Measurements from ENCODE around the gene SYT8.

SYT8 gene

GRCh38 chr11:1815751-1816150 lies 19.0 kb upstream of the SYT8 start:
- no peak for DNase-seq (ENCODE audit: extremely low spot score)
- ChIA-PET CTCF (no interaction called here), POLR2A (no interaction called here)
- TF ChIP-seq HDGF (IDR thresholded peaks at IDR 0.05; ENCODE audit: borderline replicate concordance) (no peak), NFRKB (IDR thresholded peaks at IDR 0.05) (no peak)

DNA sequence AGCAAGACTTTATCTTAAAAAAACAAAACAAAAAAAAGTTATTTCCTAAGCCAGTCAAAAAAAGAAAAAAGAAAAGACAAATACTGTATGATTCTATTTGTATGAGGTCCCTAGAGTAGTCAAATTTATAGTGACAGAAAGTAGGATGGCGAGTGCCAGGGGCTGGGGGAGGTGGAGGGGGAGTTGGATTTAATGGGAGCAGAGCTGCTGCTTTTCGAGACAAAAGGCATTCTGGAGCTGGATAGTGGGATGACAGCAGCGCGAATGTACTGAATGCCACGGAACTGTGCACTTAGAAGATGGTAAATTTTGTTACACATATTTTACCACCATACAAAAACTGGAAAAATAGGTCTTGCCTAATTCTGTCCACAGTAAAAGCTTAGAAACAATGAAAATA lies 17.8 kb upstream of the SYT8 start:
- POLR2A ChIA-PET: no interaction called here
- DNase-seq (ENCODE audit: extremely low spot score): no peak
- CTCF ChIA-PET: interaction anchor here (0.8 to 1.4 kb wide), 2 partner anchors 16 to 111 kb away, joined by 3 read pairs; no protein-coding TSS in a partner anchor
- TF ChIP-seq FOXA1 (IDR thresholded peaks at IDR 0.05): no peak
- TF ChIP-seq FOXK2 (IDR thresholded peaks at IDR 0.05): no peak
- TF ChIP-seq ELF4 (IDR thresholded peaks at IDR 0.05): no peak
- no peak for TF ChIP-seq SUZ12 (IDR thresholded peaks at IDR 0.05)
- TF ChIP-seq L3MBTL2 (conservative IDR thresholded peaks at IDR 0.05): no peak

- ChIA-PET POLR2A (no interaction called here), CTCF (interaction anchor here (0.8 to 1.4 kb wide), 2 partner anchors 15 to 111 kb away, joined by 3 read pairs; no protein-coding TSS in a partner anchor)
- TF ChIP-seq FOXK2 (IDR thresholded peaks at IDR 0.05) (no peak), FOXM1 (IDR thresholded peaks at IDR 0.05; ENCODE audit: borderline replicate concordance) (no peak), ARNT (IDR thresholded peaks at IDR 0.05) (no peak), FOXA1 (IDR thresholded peaks at IDR 0.05) (no peak), HDGF (IDR thresholded peaks at IDR 0.05; ENCODE audit: borderline replicate concordance) (no peak), BHLHE40 (IDR thresholded peaks at IDR 0.05; ENCODE audit: borderline replicate concordance) (no peak), L3MBTL2 (conservative IDR thresholded peaks at IDR 0.05) (no peak), SUZ12 (IDR thresholded peaks at IDR 0.05) (no peak), SP1 (IDR thresholded peaks at IDR 0.05) (no peak), CTBP1 (IDR thresholded peaks at IDR 0.05; ENCODE audit: borderline replicate concordance) (no peak), ELF4 (IDR thresholded peaks at IDR 0.05) (no peak), ZNF384 (IDR thresholded peaks at IDR 0.05) (no peak), LEF1 (IDR thresholded peaks at IDR 0.05; ENCODE audit: borderline replicate concordance) (no peak), PKNOX1 (IDR thresholded peaks at IDR 0.05) (no peak)
- no peak for DNase-seq (ENCODE audit: extremely low spot score)
These were observed 17.3 kb upstream of the SYT8 start for GRCh38 chr11:1817511-1817910.

- ChIA-PET POLR2A (no interaction called here), CTCF (no interaction called here)
- no peak for DNase-seq (ENCODE audit: extremely low spot score)
- no peak for TF ChIP-seq SP1 (IDR thresholded peaks at IDR 0.05)
- TF ChIP-seq FOXK2 (IDR thresholded peaks at IDR 0.05): no peak
- no peak for TF ChIP-seq ZNF384 (IDR thresholded peaks at IDR 0.05)
- TF ChIP-seq L3MBTL2 (conservative IDR thresholded peaks at IDR 0.05): no peak
- TF ChIP-seq NFRKB (IDR thresholded peaks at IDR 0.05): no peak
- no peak for TF ChIP-seq ARNT (IDR thresholded peaks at IDR 0.05)
- TF ChIP-seq CTBP1 (IDR thresholded peaks at IDR 0.05; ENCODE audit: borderline replicate concordance): no peak
- no peak for TF ChIP-seq BHLHE40 (IDR thresholded peaks at IDR 0.05; ENCODE audit: borderline replicate concordance)
- TF ChIP-seq FOXA1 (IDR thresholded peaks at IDR 0.05): no peak
- no peak for TF ChIP-seq LEF1 (IDR thresholded peaks at IDR 0.05; ENCODE audit: borderline replicate concordance)
- no peak for TF ChIP-seq SUZ12 (IDR thresholded peaks at IDR 0.05)
- no peak for TF ChIP-seq HDGF (IDR thresholded peaks at IDR 0.05; ENCODE audit: borderline replicate concordance)
- TF ChIP-seq FOXM1 (IDR thresholded peaks at IDR 0.05; ENCODE audit: borderline replicate concordance): no peak
- TF ChIP-seq TARDBP (IDR thresholded peaks at IDR 0.05): no peak
- TF ChIP-seq ELF4 (IDR thresholded peaks at IDR 0.05): no peak
- no peak for TF ChIP-seq PKNOX1 (IDR thresholded peaks at IDR 0.05)
These were observed 15.7 kb upstream of the SYT8 start for GRCh38 chr11:1819074-1819473.

DNA sequence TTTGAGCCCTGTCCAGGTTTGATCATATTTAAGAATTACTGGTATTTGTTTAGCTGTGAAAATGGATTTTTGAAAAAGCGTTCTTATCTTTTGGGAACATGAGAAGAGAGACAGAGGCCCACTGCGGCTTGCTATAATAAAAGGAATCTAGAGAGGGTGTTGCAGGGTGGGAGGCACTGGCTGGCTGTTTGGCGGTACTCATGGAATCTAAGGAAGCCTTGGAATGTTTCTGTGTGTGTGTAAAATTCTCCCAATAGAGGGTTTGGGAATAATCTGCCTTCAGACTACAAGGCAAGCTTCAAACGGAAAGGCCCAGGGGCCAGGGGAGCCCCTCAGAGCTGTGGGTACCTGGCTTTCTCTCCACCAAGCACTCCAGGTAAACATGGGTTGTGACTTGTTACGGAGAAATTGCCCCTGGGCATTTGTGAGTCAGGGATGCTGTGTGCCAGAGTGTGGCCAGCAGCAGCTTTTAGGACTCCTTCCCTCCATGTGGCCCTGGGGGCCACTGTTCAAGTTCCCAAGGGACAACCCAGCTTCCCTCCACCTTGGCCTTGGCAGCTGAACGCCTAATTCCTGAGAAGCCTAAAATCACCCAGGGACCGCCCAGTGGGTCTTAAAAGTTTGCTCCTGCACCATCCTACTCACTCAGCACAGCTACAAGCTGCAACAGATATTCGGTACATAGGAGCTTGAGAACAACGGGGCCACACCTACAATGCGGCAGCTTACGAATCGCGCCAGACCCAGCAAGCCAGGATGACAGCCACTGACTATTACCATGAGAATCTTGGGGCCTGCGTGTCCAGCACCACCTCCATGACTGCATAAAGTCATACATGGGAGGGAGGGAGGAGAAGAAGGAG lies 14.1 kb upstream of the SYT8 start:
- no peak for DNase-seq (ENCODE audit: extremely low spot score)
- ChIA-PET POLR2A (no interaction called here), CTCF (no interaction called here)
- TF ChIP-seq SUZ12 (IDR thresholded peaks at IDR 0.05) (no peak), BHLHE40 (IDR thresholded peaks at IDR 0.05; ENCODE audit: borderline replicate concordance) (no peak), SP1 (IDR thresholded peaks at IDR 0.05) (no peak), L3MBTL2 (conservative IDR thresholded peaks at IDR 0.05) (no peak), FOXA1 (IDR thresholded peaks at IDR 0.05) (no peak), NFRKB (IDR thresholded peaks at IDR 0.05) (no peak), ELF4 (IDR thresholded peaks at IDR 0.05) (no peak), ARNT (IDR thresholded peaks at IDR 0.05) (no peak), LEF1 (IDR thresholded peaks at IDR 0.05; ENCODE audit: borderline replicate concordance) (no peak), TARDBP (IDR thresholded peaks at IDR 0.05) (no peak), HDGF (IDR thresholded peaks at IDR 0.05; ENCODE audit: borderline replicate concordance) (no peak), CTBP1 (IDR thresholded peaks at IDR 0.05; ENCODE audit: borderline replicate concordance) (no peak), PKNOX1 (IDR thresholded peaks at IDR 0.05) (no peak), FOXM1 (IDR thresholded peaks at IDR 0.05; ENCODE audit: borderline replicate concordance) (no peak), FOXK2 (IDR thresholded peaks at IDR 0.05) (no peak)

DNA sequence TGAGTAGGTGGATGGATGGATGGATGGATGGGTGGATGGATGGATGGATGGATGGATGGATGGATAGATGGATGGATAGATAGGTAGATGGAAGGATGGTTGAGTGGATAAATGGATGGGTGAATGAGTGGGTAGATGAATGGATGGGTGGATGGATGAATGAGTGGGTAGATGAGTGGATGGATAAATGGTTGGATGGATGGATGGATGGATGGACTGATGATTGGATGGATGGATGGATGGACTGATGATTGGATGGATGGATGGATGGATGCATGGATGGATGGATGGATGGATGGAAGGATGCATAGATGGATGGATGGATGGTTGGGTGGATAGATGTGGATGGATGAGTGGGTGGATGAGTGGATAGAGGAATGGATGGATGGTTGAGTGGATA lies 13.2 kb upstream of the SYT8 start:
- DNase-seq (ENCODE audit: extremely low spot score): no peak
- no peak for TF ChIP-seq PKNOX1 (IDR thresholded peaks at IDR 0.05)
- no peak for TF ChIP-seq ELF4 (IDR thresholded peaks at IDR 0.05)
- no peak for TF ChIP-seq L3MBTL2 (conservative IDR thresholded peaks at IDR 0.05)
- no peak for TF ChIP-seq CTBP1 (IDR thresholded peaks at IDR 0.05; ENCODE audit: borderline replicate concordance)
- no peak for TF ChIP-seq FOXA1 (IDR thresholded peaks at IDR 0.05)
- TF ChIP-seq FOXK2 (IDR thresholded peaks at IDR 0.05): no peak
- TF ChIP-seq SP1 (IDR thresholded peaks at IDR 0.05): no peak
- no peak for TF ChIP-seq LEF1 (IDR thresholded peaks at IDR 0.05; ENCODE audit: borderline replicate concordance)
- no peak for TF ChIP-seq ZNF384 (IDR thresholded peaks at IDR 0.05)
- no peak for TF ChIP-seq ARNT (IDR thresholded peaks at IDR 0.05)
- TF ChIP-seq SUZ12 (IDR thresholded peaks at IDR 0.05): no peak
- TF ChIP-seq NFRKB (IDR thresholded peaks at IDR 0.05): no peak
- TF ChIP-seq HDGF (IDR thresholded peaks at IDR 0.05; ENCODE audit: borderline replicate concordance): no peak
- no peak for TF ChIP-seq FOXM1 (IDR thresholded peaks at IDR 0.05; ENCODE audit: borderline replicate concordance)
- no peak for TF ChIP-seq BHLHE40 (IDR thresholded peaks at IDR 0.05; ENCODE audit: borderline replicate concordance)
- TF ChIP-seq TARDBP (IDR thresholded peaks at IDR 0.05): no peak

More for the DNA sequence above, 13.2 kb upstream of the SYT8 start:
- ChIA-PET POLR2A (no interaction called here), CTCF (no interaction called here)
